NCI-H1436 treated with DMSO at 0.1 percent for 48 hours (cell line): ENCODE measurements around the gene KRTAP3-1.
"Not testable (repeated sequence)": the region's sequence is repeated elsewhere in the genome, so short reads cannot be mapped to it uniquely, and the experiment has no call there.

Experiments used
- DNase-seq: peaks from one replicate; lab custom pipeline; 2025; lab: John Stamatoyannopoulos, UW

The KRTAP3-1 gene

DNA sequence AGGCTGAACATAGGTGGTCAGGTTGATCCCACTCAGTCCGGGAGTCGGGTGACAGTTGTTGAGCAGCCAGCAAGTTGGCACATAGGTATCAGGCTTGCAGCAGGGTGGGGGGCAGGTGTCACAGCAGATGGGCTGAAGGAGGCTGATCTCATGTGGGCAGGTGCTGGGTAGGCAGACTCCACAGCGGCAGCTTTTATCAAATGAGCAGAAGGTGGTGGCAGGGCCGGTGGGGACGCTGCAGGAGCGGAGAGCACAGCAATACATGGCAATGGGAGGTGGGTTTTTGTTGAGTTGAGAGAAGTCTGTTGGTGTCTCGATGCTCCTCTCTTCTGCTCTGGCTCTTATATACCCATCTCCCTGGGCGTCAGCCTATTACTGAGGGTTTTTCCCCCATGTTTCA, at the start of gene KRTAP3-1:
TSS of gene KRTAP3-1 (minus strand) at position 318 of the 400 bp plus-strand sequence. CDS start at position 264, 54 bp downstream.
- DNase-seq, result no peak

DNA sequence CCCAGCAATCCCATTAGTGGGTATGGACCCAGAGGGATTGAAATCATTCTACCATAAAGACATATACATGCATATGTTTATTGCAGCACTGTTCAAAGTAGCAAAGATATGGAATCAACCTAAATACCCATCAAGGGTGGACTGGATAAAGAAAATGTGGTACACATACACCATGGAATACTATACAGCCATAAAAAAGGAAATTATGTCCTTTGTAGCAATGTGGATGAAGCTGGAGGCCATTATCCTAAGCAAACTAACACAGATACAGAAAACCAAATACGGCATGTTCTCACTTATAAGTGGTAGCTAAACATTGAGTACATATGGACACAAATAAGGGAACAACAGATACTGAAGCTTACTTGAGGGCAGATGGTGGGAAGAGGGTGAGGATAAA, 48.6 kb upstream of the KRTAP3-1 start:
- DNase-seq, result no peak

DNA sequence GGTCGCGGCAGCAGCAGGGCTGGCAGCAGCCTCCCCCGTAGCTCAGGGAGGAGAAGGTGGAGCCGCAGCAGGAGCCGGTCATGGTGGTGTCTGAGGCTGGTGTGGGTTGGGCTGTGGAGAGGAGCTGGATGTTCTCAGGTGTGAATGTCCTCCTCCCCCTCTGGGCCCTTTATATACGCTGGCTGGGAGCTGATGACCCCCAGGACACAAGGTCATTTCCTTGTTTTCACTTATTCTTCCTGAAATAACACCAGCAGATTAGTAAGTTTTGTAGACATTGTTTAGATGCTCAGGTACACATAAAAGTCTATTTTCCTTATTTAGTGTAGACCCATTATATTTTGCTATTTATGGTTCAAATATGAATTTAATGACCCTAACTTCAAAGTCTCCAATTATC, 46.2 kb upstream of the KRTAP3-1 start, which contains the start of gene KRTAP2-2:
TSS of gene KRTAP2-2 (minus strand) at position 101 of the 400 bp plus-strand sequence. CDS start at position 82, 19 bp downstream.
- not testable (repeated sequence) for DNase-seq

DNA sequence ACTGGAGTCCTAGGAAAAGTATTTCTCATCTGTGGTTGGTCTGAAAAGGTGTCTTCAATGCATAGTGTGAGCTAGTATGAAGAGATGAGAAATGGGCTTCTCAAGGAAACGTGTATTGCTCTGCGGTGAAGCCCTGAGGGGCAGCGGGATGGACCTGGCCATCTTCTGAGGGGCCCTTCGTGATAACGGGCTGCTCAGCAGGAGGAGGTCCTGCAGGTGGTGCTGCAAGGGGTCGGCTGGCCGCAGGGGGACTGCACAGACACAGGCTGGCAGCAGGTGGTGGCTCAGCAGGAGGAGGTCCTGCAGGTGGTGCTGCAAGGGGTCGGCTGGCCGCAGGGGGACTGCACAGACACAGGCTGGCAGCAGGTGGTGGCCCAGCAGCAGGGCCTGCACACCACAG, 45.6 kb upstream of the KRTAP3-1 start:
- DNase-seq, result not testable (repeated sequence)

DNA sequence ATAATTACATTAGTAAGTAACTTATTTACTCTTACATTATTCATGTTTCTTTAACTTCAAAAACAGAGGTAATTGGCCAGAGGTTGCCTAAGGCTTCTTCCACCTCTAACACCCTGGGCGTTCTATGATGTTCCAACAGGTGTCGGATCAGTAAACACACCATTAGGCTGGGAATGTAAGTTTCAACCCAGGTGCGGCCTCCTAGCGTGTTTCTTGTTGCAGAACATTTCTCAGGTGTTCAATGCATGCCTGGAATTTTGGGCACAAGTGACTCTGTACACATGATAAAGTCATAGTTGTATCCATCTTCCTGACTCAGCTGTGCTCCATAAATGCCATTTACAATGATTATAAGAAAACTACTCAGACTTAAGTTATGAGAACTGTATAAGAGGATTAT, 45.1 kb upstream of the KRTAP3-1 start:
- no peak for DNase-seq

DNA sequence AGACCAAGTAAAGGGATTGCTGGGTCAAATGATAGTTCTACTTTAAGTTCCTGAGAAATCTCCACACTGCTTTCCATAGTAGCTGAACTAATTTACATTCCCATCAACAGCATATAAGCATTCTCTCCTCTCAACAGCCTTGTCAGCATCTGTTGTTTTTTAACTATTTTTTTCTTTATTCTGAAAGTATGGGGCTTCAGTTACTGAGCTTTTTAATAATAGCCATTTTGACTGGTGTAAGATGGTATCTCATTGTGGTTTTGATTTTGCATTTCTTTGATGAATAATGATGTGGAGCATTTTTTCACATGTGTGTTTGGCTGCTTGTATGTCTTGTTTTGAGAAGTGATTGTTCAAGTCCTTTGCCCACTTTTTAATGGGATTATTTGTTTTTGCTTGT, 43.6 kb upstream of the KRTAP3-1 start:
- no peak for DNase-seq

DNA sequence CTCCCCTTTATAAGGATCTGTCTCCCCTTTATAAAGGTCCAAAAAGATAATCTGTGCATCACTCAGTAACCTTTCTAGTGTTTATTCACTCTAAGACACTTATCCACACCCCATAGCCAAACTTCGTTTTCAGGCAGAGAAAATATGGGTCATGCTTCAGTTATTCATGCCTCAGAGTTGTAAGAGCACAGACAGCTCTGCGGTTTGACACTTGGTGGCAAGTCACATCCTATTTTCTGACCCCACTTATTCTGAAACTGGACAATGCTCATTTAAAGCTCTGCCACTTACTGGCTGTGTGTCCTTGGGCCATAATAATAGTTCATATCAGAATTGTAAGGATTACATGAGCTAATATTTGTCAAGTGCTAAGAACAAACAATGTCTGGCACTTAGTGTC, 40.2 kb upstream of the KRTAP3-1 start:
- no peak for DNase-seq

DNA sequence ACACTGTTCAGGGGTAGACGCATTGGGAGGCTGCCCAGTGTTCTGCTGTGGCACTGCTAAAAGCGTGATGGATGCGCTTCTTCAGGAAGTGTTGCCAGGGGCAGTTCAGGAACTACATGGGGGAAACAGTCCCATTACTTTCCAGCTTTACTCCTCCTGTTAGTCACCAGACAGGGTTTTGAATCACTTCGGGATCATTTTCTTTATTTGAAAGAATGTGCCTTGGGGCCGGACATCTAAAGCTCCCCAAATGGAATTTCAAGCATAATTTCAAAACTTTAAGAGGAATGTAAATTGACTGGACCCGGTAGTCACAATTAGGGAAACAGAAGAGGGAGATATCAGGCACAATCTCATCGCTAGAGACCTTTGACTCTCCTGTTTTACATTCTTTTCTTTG, 39.5 kb upstream of the KRTAP3-1 start:
- DNase-seq, result no peak

DNA sequence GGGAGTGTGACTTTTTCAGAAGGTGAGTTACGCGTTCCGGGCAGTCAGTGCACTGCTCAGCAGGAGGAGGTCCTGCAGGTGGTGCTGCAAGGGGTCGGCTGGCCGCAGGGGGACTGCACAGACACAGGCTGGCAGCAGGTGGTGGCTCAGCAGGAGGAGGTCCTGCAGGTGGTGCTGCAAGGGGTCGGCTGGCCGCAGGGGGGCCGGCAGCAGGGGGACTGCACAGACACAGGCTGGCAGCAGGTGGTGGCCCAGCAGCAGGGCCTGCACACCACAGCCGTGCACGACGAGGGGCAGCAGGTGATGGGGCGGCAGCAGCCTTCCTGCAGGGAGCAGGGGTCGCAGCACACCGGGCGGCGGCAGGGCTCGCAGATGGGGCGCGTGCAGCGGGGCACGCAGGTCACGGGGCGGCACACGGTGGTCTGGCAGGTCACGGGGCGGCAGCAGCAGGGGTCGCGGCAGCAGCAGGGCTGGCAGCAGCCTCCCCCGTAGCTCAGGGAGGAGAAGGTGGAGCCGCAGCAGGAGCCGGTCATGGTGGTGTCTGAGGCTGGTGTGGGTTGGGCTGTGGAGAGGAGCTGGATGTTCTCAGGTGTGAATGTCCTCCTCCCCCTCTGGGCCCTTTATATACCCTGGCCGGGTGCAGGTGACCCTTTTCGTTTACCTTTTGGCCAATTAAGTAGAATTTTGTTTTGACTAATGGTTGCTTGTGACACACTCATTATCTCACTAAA, 38.0 kb upstream of the KRTAP3-1 start, which contains the start of gene KRTAP2-1:
TSS of gene KRTAP2-1 (minus strand) at position 582 of the 731 bp plus-strand sequence. CDS start at position 533, 49 bp downstream.
- DNase-seq, result not testable (repeated sequence)

DNA sequence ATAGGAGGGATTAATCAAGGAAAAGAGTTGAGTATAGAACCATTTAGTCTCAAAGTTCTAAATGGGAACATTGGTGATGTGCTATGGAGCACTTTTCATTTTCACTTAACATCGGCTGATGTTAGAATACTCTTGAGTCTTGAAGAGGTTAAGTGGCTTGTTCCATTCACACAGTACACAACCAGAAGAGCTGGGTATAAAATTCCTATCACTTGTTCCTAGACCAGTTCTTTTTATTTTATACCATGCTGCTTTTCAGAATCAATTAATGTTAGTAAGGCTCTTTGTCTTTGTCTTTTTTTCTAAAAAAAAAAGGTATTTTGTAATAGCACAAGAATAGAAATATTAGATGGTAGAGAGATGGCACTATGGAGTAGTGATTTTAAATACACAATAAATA, 34.0 kb upstream of the KRTAP3-1 start:
- no peak for DNase-seq

DNA sequence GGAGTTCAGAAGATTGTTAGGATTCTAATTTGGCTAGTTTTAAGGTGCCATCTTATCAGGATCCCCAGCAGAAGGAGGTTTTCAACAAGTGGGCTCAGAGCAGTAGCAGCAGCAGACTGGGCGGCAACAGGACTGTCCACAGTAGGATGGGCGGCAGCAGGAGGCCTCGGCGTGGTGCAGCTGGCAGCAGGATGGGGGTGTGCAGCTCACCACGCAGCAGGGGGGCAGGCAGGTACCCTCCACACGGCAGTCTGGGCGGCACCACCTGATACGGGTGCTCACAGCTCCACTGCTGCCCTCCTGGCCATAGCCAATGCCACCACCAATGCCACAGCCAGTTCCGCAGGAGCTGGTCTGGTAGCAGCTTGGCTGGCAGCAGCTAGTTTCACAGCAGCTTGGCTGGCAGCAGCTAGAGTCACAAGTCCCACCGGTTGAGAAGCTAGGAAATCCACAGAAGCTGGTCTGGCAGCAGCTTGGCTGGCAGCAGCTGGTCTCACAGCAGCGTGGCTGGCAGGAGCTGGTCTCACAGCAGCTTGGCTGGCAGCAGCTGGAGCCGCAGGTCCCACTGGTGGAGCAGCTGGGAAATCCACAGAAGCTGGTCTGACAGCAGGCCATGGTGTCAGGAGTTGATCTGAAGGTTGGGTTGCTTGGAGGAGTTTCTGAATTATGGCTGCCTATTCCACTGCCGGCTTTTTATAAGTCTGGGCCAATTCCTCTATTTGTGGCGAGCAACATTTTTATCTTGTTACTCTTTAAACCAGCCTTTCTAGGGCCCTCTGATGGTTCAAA, 32.0 kb upstream of the KRTAP3-1 start, which contains the start of gene KRTAP1-1:
TSS of gene KRTAP1-1 (minus strand) at position 668 of the 789 bp plus-strand sequence. CDS start at position 615, 53 bp downstream.
- not testable (repeated sequence) for DNase-seq

DNA sequence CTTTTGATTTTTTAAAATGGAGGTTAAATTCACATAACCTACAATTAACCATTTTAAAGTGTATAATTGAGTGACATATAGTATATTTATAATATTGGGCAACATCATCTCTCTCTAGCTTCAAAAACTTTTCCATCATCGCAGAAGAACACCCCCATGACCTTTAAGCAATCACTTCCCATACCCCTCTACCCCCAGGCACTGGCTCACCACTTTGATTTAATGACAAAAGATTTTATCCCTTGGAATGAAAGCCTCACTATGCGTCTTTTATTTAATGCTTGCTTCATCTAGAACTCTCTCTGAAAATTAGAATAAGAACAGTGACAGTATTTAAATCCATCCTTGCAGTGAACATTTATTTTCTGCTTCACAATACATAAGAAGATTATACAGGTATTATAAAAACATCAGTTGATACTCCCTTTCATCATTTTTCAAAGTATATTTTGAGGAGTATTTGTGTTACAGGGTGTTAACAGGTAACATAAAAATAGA, 29.0 kb upstream of the KRTAP3-1 start:
- no peak for DNase-seq

DNA sequence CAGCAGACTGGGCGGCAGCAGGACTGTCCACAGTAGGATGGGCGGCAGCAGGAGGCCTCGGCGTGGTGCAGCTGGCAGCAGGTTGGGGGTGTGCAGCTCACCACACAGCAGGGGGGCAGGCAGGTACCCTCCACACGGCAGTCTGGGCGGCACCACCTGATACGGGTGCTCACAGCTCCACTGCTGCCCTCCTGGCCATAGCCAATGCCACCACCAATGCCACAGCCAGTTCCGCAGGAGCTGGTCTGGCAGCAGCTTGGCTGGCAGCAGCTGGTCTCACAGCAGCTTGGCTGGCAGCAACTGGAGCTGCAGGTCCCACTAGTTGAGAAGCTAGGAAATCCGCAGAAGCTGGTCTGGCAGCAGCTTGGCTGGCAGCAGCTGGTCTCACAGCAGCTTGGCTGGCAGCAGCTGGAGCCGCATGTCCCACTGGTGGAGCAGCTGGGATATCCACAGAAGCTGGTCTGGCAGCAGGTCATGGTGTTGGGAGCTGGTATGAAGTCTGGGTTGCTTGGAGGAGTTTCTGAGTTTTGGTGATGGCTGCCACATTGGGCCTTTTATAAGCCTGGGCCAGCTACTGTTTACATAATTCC, 25.5 kb upstream of the KRTAP3-1 start, which contains the start of gene KRTAP1-3:
TSS of gene KRTAP1-3 (minus strand) at position 529 of the 590 bp plus-strand sequence. CDS start at position 476, 53 bp downstream.
- DNase-seq, result not testable (repeated sequence)

DNA sequence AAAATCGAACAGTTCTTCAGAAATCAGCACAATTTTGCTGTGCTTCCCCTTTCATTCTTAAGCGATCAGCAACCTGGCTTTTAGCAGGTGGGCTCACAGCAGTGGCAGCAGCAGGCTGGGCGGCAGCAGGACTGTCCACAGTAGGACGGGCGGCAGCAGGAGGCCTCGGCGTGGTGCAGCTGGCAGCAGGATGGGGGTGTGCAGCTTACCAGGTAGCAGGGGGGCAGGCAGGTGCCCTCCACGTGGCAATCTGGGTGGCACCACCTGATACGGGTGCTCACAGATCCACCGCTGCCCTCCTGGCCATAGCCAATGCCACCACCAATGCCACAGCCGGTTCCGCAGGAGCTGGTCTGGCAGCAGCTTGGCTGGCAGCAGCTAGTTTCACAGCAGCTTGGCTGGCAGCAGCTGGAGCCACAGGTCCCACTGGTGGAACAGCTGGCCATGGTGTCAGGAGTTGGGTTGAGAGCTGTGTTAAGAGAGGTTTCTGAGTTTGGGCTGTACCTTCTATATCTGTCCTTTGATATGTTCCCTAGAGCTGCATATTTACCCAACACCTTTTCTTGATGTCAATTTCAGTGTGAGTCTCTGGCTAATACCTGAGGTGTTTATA, 20.8 kb upstream of the KRTAP3-1 start, which contains the start of gene KRTAP1-4:
TSS of gene KRTAP1-4 (minus strand) at position 563 of the 613 bp plus-strand sequence. CDS start at position 446, 117 bp downstream.
- no peak for DNase-seq

DNA sequence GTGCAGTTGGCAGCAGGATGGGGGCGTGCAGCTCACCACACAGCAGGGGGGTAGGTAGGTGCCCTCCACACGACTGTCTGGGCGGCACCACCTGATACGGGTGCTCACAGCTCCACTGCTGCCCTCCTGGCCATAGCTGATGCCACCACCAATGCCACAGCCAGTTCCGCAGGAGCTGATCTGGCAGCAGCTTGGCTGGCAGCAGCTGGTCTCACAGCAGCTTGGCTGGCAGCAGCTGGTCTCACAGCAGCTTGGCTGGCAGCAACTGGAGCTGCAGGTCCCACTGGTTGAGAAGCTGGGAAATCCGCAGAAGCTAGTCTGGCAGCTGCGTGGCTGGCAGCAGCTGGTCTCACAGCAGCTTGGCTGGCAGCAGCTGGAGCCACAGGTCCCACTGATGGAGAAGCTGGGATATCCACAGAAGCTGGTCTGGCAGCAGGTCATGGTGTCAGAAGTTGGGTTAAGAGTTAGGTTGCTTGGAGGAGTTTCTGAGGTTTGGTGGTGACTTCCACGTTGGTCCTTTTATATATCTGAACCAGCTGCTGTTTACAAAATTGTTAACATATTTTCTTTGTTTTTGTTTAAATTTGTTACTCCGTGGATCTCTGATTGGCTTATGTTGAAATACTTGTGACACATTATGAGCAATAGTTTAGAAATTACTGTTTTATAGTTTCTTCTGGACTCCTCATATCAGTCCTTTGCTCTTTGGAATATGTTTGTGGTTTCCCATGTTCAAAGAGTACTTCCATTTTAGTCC, 18.0 kb upstream of the KRTAP3-1 start, which contains the start of gene KRTAP1-5:
TSS of gene KRTAP1-5 (minus strand) at position 494 of the 757 bp plus-strand sequence. CDS start at position 441, 53 bp downstream.
- DNase-seq, result no peak

DNA sequence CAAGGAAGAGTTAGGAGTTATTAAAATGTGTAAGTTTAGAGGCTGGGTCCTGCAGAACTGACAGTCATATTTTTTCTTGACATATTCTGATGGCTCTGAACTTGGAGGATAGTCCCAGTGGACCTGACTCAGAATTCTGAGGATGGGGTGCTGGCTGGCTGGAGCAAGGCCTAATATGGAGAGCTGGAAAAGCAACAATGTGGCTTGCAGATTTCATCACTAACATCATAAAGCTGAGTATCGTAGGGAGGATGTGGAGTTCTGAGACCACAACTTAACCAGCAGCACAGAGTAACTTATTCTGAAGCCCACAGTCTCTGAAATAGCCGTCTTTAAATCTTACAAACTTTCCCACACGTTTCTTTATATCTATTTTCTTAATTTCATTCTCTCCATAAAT, 15.8 kb upstream of the KRTAP3-1 start:
- no peak for DNase-seq

DNA sequence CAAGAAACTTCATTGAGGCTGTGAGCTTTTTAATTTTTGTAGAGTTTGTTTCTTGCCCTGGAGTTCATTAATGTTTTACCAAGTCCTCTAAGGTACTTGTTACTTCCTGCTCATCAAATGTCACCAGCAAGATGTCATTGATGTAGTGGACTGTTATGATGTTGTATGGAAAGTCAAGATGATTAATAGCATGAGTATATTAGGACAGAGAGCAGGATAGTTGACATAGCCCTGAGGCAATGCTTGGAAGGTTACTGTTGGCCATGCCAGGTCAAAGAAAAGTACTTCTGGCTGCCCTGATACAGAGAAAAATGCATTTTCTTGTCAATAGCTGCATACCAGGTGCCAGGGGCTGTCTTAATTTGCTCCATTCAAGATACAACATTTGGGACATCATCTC, 11.4 kb upstream of the KRTAP3-1 start:
- DNase-seq, result no peak

DNA sequence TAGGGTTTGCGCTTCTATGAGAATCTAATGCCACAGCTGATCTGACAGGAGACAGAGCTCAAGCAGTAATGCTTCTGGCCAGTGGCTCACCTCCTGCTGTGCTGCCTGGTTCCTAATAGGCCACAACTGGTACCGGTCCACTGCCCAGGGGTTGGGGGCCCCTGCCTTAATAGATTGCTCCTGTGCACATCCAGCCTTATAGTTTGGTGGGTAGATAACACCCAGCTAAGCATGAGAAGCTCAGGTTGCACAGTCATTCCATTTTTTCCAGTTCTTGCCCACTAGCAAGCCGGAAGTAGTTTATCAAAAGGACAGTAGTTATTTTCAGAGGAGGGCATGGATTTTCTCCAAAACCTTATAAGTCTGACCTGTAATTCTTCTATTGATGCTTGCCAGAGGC, 10.5 kb upstream of the KRTAP3-1 start:
- DNase-seq, result no peak

DNA sequence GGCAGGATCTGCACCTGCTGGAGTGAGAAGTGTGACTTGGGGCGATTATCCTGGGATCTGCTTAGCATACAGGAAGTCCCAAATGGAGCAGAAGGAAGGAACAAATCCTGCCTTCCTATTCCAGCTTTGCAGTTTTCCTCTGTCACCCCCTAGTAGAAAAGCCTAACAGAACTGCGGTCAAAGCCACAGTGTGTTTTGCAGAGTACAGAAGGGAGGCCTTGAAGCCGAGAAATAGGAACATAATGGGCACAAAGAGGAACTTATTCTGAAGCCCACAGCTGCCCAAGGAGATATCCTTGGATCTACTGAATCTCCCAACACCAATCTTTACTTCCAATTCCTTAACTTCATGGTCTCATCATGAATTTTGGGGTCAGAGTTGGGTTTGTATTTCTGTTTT, 9.6 kb upstream of the KRTAP3-1 start:
- no peak for DNase-seq

DNA sequence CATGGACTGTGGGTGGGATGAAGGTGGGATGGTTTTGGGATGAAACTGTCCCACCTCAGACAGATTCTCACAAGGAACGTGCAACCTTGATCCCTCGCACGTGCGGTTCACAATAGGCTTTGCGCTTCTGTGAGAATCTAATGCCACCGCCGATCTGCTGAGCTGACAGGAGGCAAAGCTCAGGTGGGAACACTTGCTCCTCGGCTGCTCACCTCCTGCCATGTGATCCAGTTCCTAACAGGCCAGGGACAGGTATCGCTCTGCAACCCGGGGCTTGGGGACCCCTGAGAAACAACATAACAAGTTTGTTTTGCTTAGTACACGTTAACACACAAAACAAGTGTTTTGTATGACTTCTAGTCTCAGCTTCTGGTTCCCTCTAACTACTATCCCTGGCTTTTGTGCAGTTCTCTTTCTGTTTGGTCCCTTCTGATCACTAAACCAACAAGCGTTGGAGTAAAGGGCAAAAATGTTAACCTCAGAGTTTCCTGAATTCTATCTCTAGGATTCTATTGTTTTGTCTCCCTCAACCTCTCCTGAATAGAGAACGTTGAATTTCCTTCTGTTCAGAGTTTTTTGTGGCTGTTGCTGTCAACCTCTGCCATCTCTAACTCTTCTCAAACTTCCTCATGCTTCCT, 7.8 kb upstream of the KRTAP3-1 start:
- DNase-seq, result no peak
